Pancreas (tissue), 10 donors: ENCODE data around the gene RASSF6. TPM values are rescaled to one million over a fixed set of nuclear protein-coding genes. Genes with fewer than 3 reads are reported as not detected.
"Not testable (repeated sequence)": the region's sequence is repeated elsewhere in the genome, so short reads cannot be mapped to it uniquely, and the experiment has no call there.

Experiments used
- ATAC-seq, 4 donors: fragments of 200-7000 bp; cut with Tn5 transposase; one replicate each; pipeline versions ENCODE4 v1.8.0 to v1.9.1; 2020; ENCODE audit warnings: mild to moderate bottlenecking in 4 of 4, moderate library complexity in 4 of 4
- DNase-seq, 6 donors: peaks; one replicate each; pipeline ENCODE4 v3.0.0-alpha.2; 2020
- FAIRE-seq: peaks from 2 replicates; lab custom pipeline; 2012; peaks lifted over from hg19 to GRCh38; lab: Jason Lieb, UNC
- H3K27ac ChIP-seq, 4 donors: fragments of 200-600 bp; sonication (generic); 1 replicate in 3 of 4; 2 replicates in 1 of 4; pipeline versions ENCODE4 v1.5.0 to v1.8.0; 2020
- H3K27me3 ChIP-seq, 4 donors: fragments of 200-600 bp; one replicate each; pipeline ENCODE4 v1.8.0; 2021
- H3K36me3 ChIP-seq, 3 donors: fragments of 200-600 bp; sonication (generic) in 1 of 3; one replicate each; pipeline versions ENCODE4 v1.5.0 to v1.8.0; 2020 to 2021
- H3K4me1 ChIP-seq, 3 donors: fragments of 200-600 bp; one replicate each; pipeline ENCODE4 v1.8.0; 2021
- H3K4me3 ChIP-seq, 4 donors: fragments of 200-600 bp; sonication (generic) in 2 of 4; one replicate each; pipeline versions ENCODE4 v1.5.0 to v1.8.0; 2020 to 2021
- H3K9me3 ChIP-seq, 4 donors: fragments of 200-600 bp; one replicate each; pipeline ENCODE4 v1.8.0; 2021
- CTCF ChIP-seq, 4 donors: fragments of 200-600 bp; sonication (generic) in 3 of 4; IDR thresholded peaks; one replicate each; pipeline versions ENCODE4 v1.5.0 to v1.8.0; 2021; ENCODE audit warnings: antibody characterized with exemption in 4 of 4
- WGBS, 2 donors: extraction: QIAGEN DNeasy Blood & Tissue Kit; methylation state at CpG; one replicate each; pipeline ENCODE4 v1.1.7; 2013; 5-methylcytosine and 5-hydroxymethylcytosine counted together
- intact Hi-C, 3 donors: fragments of 100-400 bp; cut with DNase I; formaldehyde crosslinking; loops; one replicate each; pipeline versions ENCODE4 v1.11.1 to v1.14.2; 2022
- polyA plus RNA-seq, 2 donors: library from polyadenylated mRNA; stranded (reverse); fragments of 200-250 nt; gene quantifications; one replicate each; pipeline ENCODE4 v1.2.3, GENCODE V29; 2013
- total RNA-seq, 6 donors: library from RNA; stranded (reverse); fragmentation: NEBNext Ultra II Directional in 4 of 6; extraction: Animal tissue kit (Norgen Biotek cat#: 25700) in 4 of 6; gene quantifications; one replicate each; pipeline versions ENCODE4 v1.2.1 to v1.2.4, GENCODE V29; 2021 to 2023
- donor health status: healthy with polysubstance abuse.
- donor health status: DM: no; HTN: no; CAD: no; lungs with moderate emphysema.
- donor health status: DM: no; HTN: no; CAD: no.
- donor health status: control.
- donor health status: control.
- donor health status: Bipolar disorder and iron deficiency.
- donor health status: DM: yes; HTN: yes; CAD: no.
- donor health status: DM: no; HTN: no; CAD: no.
- donor health status: DM: no; HTN: no; CAD: no.
- donor health status: DM: yes; HTN: yes; CAD: no.

RASSF6 gene
- total and polyA plus RNA-seq, 8 donors: 2.8 to 10.2 (median 5.7) TPM

GRCh38 chr4:73577371-73577770, 42.9 kb downstream of the RASSF6 start:
- H3K9me3 ChIP-seq: no peaks in the 10 kb centered on the region
- peaks cover 0 to 16% (median 15%) of the 10 kb centered on the region in 3 donors for H3K4me1 ChIP-seq
- H3K27ac ChIP-seq: no peak overlapping the region
- peak in 3 of 4 donors; percentile 19 to 57 (median 53) for ATAC-seq
- no peaks in the 10 kb centered on the region for H3K36me3 ChIP-seq
- no peak for FAIRE-seq
- intact Hi-C loops: loop anchor here in 1 of 3 donors (5.0 kb wide), 1 partner anchor 75 kb away; no protein-coding TSS in a partner anchor
- no peaks in the 10 kb centered on the region for H3K27me3 ChIP-seq
- DNase-seq: no peak
- H3K4me3 ChIP-seq: no peak overlapping the region
- TF ChIP-seq CTCF (IDR thresholded peaks at IDR 0.05): no peak

GRCh38 chr4:73576381-73576780, 43.9 kb downstream of the RASSF6 start:
- 83 to 84% methylated on average over 3 of the region's 3 CpGs for WGBS, 2 donors

GRCh38 chr4:73575660-73576059, 44.6 kb downstream of the RASSF6 start:
- Histone ChIP-seq H3K27ac (no peak overlapping the region), H3K36me3 (no peaks in the 10 kb centered on the region), H3K4me3 (no peak overlapping the region), H3K27me3 (no peaks in the 10 kb centered on the region), H3K9me3 (no peaks in the 10 kb centered on the region), H3K4me1 (peaks cover 0 to 16% (median 15%) of the 10 kb centered on the region in 3 donors)
- DNase-seq (no peak), FAIRE-seq (no peak), ATAC-seq (no peak)
- no peak for TF ChIP-seq CTCF (IDR thresholded peaks at IDR 0.05)
- intact Hi-C loops: loop anchor here in 1 of 3 donors (5.0 kb wide), 1 partner anchor 77 kb away; no protein-coding TSS in a partner anchor

More at GRCh38 chr4:73576381-73576780, 43.9 kb downstream of the RASSF6 start:
- Histone ChIP-seq H3K36me3 (no peaks in the 10 kb centered on the region), H3K9me3 (no peaks in the 10 kb centered on the region), H3K4me1 (peaks cover 0 to 16% (median 15%) of the 10 kb centered on the region in 3 donors), H3K27ac (no peak overlapping the region), H3K27me3 (no peaks in the 10 kb centered on the region), H3K4me3 (no peak overlapping the region)
- no peak for FAIRE-seq
- no peak for ATAC-seq
- no peak for TF ChIP-seq CTCF (IDR thresholded peaks at IDR 0.05)
- intact Hi-C loops: loop anchor here in 1 of 3 donors (5.0 kb wide), 1 partner anchor 76 kb away; no protein-coding TSS in a partner anchor
- DNase-seq: no peak

- peaks cover 0 to 16% (median 15%) of the 10 kb centered on the region in 3 donors for H3K4me1 ChIP-seq
- 28 to 31% methylated on average over 8 of the region's 8 CpGs for WGBS, 2 donors
- TF ChIP-seq CTCF (IDR thresholded peaks at IDR 0.05): peak; percentile 70 to 83 (median 73)
- FAIRE-seq (no peak), ATAC-seq (peak; percentile 92 to 99 (median 97)), DNase-seq (peak; percentile 52 to 82 (median 70))
- H3K27ac ChIP-seq: peak overlapping the region in 1 of 4 donors; percentile 37
- H3K27me3 ChIP-seq: no peaks in the 10 kb centered on the region
- H3K4me3 ChIP-seq: no peak overlapping the region
- no peaks in the 10 kb centered on the region for H3K9me3 ChIP-seq
- no peaks in the 10 kb centered on the region for H3K36me3 ChIP-seq
- intact Hi-C loops: no loop called here
These were observed 46.3 kb downstream of the RASSF6 start for GRCh38 chr4:73573794-73574528.

GRCh38 chr4:73550865-73551264, 69.4 kb downstream of the RASSF6 start:
- H3K4me3 ChIP-seq, FAIRE-seq, ATAC-seq, H3K4me1 ChIP-seq, intact Hi-C loops, H3K9me3 ChIP-seq, H3K36me3 ChIP-seq, DNase-seq, H3K27me3 ChIP-seq, H3K27ac ChIP-seq: not testable (repeated sequence)
- 89 to 94% methylated on average over 11 of the region's 11 CpGs for WGBS, 2 donors
